GM12878 (cell line): ENCODE data around the gene PRKAB2. TPM values are rescaled to one million over a fixed set of nuclear protein-coding genes. Genes with fewer than 3 reads are reported as not detected.

Source experiments
- ATAC-seq: fragments of 200-7000 bp; cut with Tn5 transposase; 3 replicates; pipeline ENCODE4 v1.9.1; 2020; ENCODE audit warnings: mild to moderate bottlenecking, moderate library complexity
- BruUV-seq: library from RNA; stranded (reverse); fragments of 400-500 nt; replicated peaks from 2 replicates; lab custom pipeline; 2021; lab: Mats Ljungman, UMichigan
- CTCF ChIA-PET: fragments of 300-600 bp; sonication (Branson Sonifier 250); formaldehyde crosslinking; extraction: SDS; loops from one replicate; lab custom pipeline; 2021; ENCODE audit warnings: inconsistent platforms; lab: Yijun Ruan, JAX
- POLR2A ChIA-PET: fragments of 350-600 bp; formaldehyde crosslinking; extraction: SDS; loops from one replicate; lab custom pipeline; 2021; ENCODE audit warnings: inconsistent platforms; lab: Charles Lee
- RAD21 ChIA-PET: fragments of 300-600 bp; sonication (Branson Sonifier 250); formaldehyde crosslinking; loops from one replicate; lab custom pipeline; 2023; ENCODE audit warnings: antibody characterized with exemption; ENCODE audit not compliant: unreplicated experiment; lab: Charles Lee
- SMC1A ChIA-PET: fragments of 300-600 bp; sonication (Branson Sonifier 250); formaldehyde crosslinking; loops from one replicate; lab custom pipeline; 2023; ENCODE audit not compliant: unreplicated experiment, uncharacterized antibody; lab: Charles Lee
- DNase-seq: peaks from one replicate; pipeline ENCODE4 v3.0.0-alpha.2; 2011; ENCODE audit warnings: low read depth, low spot score
- FAIRE-seq: peaks from 3 replicates; lab custom pipeline; 2011; peaks lifted over from hg19 to GRCh38; lab: Jason Lieb, UNC
- H2AFZ ChIP-seq: 2 replicates; pipeline ENCODE4 v1.6.0; 2011; ENCODE audit warnings: low read depth, low read length, control low read depth; ENCODE audit not compliant: control insufficient read depth
- H3K27ac ChIP-seq: 2 replicates; pipeline ENCODE4 v1.5.1; 2011; ENCODE audit warnings: control low read depth; ENCODE audit not compliant: control insufficient read depth, insufficient read depth
- H3K27me3 ChIP-seq, 2 experiments: replicated peaks in 1 of 2; 2 replicates each; pipeline versions ENCODE4 v1.6.0 to v1.6.1; 2011; ENCODE audit warnings: low read length in 1 of 2; ENCODE audit not compliant: control insufficient read depth in 2 of 2, insufficient read depth in 2 of 2
- H3K36me3 ChIP-seq, 2 experiments: 2 replicates each; pipeline ENCODE4 v1.5.1; 2011; ENCODE audit warnings: low read length in 1 of 2; ENCODE audit not compliant: control insufficient read depth in 2 of 2, insufficient read depth in 2 of 2
- H3K4me1 ChIP-seq: 2 replicates; pipeline ENCODE4 v1.6.1; 2011; ENCODE audit warnings: mild to moderate bottlenecking, low read length, moderate library complexity, mixed read lengths; ENCODE audit not compliant: control insufficient read depth, insufficient read depth
- H3K4me2 ChIP-seq: 2 replicates; pipeline ENCODE4 v1.6.0; 2011; ENCODE audit warnings: control low read depth; ENCODE audit not compliant: control insufficient read depth, insufficient read depth
- H3K4me3 ChIP-seq: fragments of 200-600 bp; sonication (generic); 2 replicates; pipeline ENCODE4 v1.5.1; 2016
- H3K79me2 ChIP-seq: 2 replicates; pipeline ENCODE4 v1.6.0; 2011; ENCODE audit warnings: low read length; ENCODE audit not compliant: control insufficient read depth, insufficient read depth
- H3K9ac ChIP-seq: 2 replicates; pipeline ENCODE4 v1.8.0; 2011; ENCODE audit warnings: low read length, control low read depth, mixed read lengths; ENCODE audit not compliant: control insufficient read depth, insufficient read depth
- H3K9me3 ChIP-seq: replicated peaks from 3 replicates; pipeline ENCODE4 v1.5.1; 2011; ENCODE audit warnings: mild to moderate bottlenecking, low read length; ENCODE audit not compliant: control insufficient read depth, insufficient read depth
- H4K20me1 ChIP-seq: 2 replicates; pipeline ENCODE4 v1.6.0; 2011; ENCODE audit not compliant: control insufficient read depth, insufficient read depth
- BCLAF1 ChIP-seq: fragments of 450-650 bp; IDR thresholded peaks from 2 replicates; pipeline ENCODE4 v1.6.1; 2017; ENCODE audit warnings: antibody characterized with exemption, mild to moderate bottlenecking, moderate library complexity
- MYB ChIP-seq: fragments of 150-350 bp; IDR thresholded peaks from 2 replicates; pipeline ENCODE4 v1.6.1; 2014; ENCODE audit warnings: mild to moderate bottlenecking, low read depth, low read length, borderline replicate concordance
- ZNF384 ChIP-seq: IDR thresholded peaks from 2 replicates; pipeline ENCODE4 v1.6.1; 2012; ENCODE audit warnings: low read depth, mild to moderate bottlenecking, low read length, improper control_type of control experiment, borderline replicate concordance
- WGBS: methylation state at CpG from one replicate; pipeline ENCODE4 v1.1.6; 2016; ENCODE audit warnings: low lambda C conversion rate; ENCODE audit not compliant: insufficient replicate concordance, insufficient coverage; ENCODE audit errors: missing lambda C conversion rate; 5-methylcytosine and 5-hydroxymethylcytosine counted together
- in situ Hi-C: fragments of 300-500 bp; cut with MboI; formaldehyde crosslinking; loops from 9 replicates; pipeline ENCODE4 v1.14.3; 2018; ENCODE audit warnings: mixed read lengths
- intact Hi-C: fragments of 100-400 bp; cut with micrococcal nuclease; formaldehyde crosslinking; loops from one replicate; pipeline ENCODE4 v1.14.2; 2022; ENCODE audit not compliant: unreplicated experiment
- polyA plus RNA-seq, 11 experiments: library from polyadenylated mRNA; depleted of rRNA in 4 of 11; unstranded in 6 of 11; stranded (reverse) in 5 of 11; fragments of >200 nt; fragmentation: Nextera tagmentation in 4 of 11; fragmentation: Illumina TruSeq in 1 of 11; extraction: Ambion mirVana in 4 of 11; extraction: Trizol in 1 of 11; gene quantifications; 1 replicate in 1 of 11; 2 replicates in 10 of 11; pipeline versions ENCODE4 v1.2.1 to v1.2.3, GENCODE V29; 2011 to 2016; ENCODE audit warnings: inconsistent platforms in 2 of 11, missing spikeins in 2 of 11, low read depth in 1 of 11
- total RNA-seq, 4 experiments: library from RNA; depleted of rRNA in 3 of 4; stranded (reverse); fragments of >200 nt in 3 of 4; fragmentation: Illumina TruSeq in 1 of 4; extraction: Trizol in 1 of 4; gene quantifications; 2 replicates each; pipeline versions ENCODE4 v1.2.1 to v1.2.3, GENCODE V29; 2013 to 2021

The PRKAB2 gene
- total and polyA plus RNA-seq, 10 of the 15 experiments (the other 5 are each of a cell fraction or from before 2014, with no cell fraction given) = 2.2 to 26.4 (median 6.7) TPM

- 37% methylated on average over 3 of the region's 3 CpGs for WGBS
Measured at GRCh38 chr1:147209825-147210821, 37.9 kb upstream of the PRKAB2 start.

More at GRCh38 chr1:147209825-147210821, 37.9 kb upstream of the PRKAB2 start:
- H3K4me2 ChIP-seq = no peak overlapping the region
- no peak overlapping the region for H3K9ac ChIP-seq
- H3K27ac ChIP-seq = no peak overlapping the region
- in situ Hi-C loops = no loop called here
- ChIA-PET SMC1A (no interaction called here), CTCF (no interaction called here)
- DNase-seq (no peak), FAIRE-seq (no peak)
- no TSS peak for BruUV-seq
- H3K9me3 ChIP-seq = no peaks in the 10 kb centered on the region
- no peaks in the 10 kb centered on the region for H4K20me1 ChIP-seq
- no peak overlapping the region for H2AFZ ChIP-seq
- no peak overlapping the region for H3K4me3 ChIP-seq
- TF ChIP-seq BCLAF1 = no peak
- TF ChIP-seq MYB = no peak
- TF ChIP-seq ZNF384 = no peak
- TF ChIP-seq, all 136 proteins: peak for 0
- Histone ChIP-seq H3K4me1 (no peaks in the 10 kb centered on the region), H3K27me3 (no peaks in the 10 kb centered on the region), H3K36me3 (no peaks in the 10 kb centered on the region), H3K79me2 (no peaks in the 10 kb centered on the region)
- ChIA-PET RAD21 (no interaction called here), POLR2A (no interaction called here)
- ATAC-seq = no peak
- intact Hi-C loops = no loop called here
